ENCODE results near the gene ADCY3.

ADCY3 gene

GRCh38 chr2:24920098-24920808 lies at the start of gene ADCY3:
ADCY3 (minus strand) TSS chr2:24920237; CDS start chr2:24918987, 1,250 bp downstream.
- DNase-seq (ENCODE audit: low spot score), result peak; percentile 48

DNA sequence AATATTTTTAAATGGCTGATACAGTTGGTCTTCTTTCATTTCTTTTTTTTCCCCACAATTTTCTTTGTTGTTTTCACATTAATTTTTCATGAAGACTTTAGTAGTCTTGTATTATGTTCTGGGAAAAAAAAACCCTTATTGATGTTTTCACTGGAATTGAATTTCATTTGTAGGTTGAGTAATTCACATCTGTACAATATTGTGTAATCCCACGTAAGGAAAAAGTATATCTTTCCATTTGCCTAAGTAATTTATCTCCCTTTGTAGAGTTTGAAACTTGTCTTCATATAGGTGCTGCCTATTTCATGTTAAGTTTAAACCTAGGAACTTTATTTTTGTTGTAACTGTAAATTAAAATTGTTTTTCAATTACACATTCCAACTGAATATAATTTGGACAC lies 49.7 kb upstream of the ADCY3 start:
- DNase-seq (ENCODE audit: low spot score), result no peak

DNA sequence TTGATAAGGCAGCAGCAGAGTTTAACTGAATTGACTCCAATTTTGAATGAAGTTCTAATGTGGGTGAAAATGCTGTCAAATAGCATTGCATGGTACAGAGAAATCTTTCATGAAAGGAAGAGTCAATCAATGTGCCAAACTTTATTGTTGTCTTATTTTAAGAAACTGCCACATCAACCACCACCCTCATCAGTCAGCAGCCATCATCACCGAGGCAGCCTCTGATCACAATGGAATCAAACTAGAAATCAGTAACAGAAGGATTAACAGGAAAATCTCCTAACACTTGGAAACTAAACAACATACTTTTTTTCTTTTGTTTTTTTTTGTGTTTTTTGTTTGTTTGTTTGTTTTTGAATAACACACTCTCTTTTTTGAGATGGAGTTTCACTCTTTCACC lies 41.9 kb upstream of the ADCY3 start:
- DNase-seq (ENCODE audit: low spot score), result no peak

DNA sequence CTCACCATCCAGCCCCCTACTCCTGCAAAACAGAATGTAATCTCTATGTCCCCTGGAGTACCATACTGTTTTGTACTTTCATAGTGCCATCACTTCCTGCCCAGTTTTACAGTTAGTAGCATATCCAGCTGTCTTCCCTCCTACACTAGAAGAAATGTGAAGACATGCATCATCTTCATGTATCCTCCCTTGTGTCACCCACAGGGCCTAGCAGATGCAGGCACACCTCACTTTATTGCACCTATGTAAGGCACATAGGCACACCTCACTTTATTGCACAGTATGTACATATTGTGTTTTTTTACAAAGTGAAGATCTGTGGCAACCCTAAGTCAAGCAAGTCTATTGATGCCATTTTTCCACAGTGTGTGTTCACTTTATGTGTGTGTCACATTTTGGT lies 39.7 kb upstream of the ADCY3 start:
- DNase-seq (ENCODE audit: low spot score), result no peak

DNA sequence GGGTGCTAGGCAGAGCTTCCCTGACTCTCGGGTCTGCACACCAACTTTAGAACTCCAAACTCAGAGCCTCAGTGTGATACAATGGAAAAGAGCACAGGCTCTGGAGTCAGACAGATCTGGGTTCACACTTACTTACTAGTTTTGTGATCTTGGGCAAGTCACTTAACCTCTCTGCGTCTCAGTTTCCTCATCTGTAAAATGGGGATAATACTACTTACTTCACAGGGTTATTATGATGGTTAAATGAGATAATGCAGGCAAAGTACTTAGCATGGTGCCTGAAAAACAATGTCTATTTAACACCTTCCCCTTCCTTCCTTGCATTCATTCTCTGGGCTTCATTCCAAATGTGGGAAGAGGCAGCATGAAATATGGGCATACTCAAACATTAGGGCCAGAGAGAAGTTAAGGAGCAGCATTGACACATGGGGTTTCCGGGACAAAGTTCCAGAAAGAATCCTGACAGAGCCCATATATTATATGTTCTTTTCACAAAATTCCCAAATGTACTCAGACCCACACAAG lies 38.4 kb upstream of the ADCY3 start:
- no peak for DNase-seq (ENCODE audit: low spot score)

GRCh38 chr2:24957976-24958375 lies 37.9 kb upstream of the ADCY3 start:
- DNase-seq (ENCODE audit: low spot score), result no peak

GRCh38 chr2:24957221-24957620 lies 37.2 kb upstream of the ADCY3 start:
- no peak for DNase-seq (ENCODE audit: low spot score)

DNA sequence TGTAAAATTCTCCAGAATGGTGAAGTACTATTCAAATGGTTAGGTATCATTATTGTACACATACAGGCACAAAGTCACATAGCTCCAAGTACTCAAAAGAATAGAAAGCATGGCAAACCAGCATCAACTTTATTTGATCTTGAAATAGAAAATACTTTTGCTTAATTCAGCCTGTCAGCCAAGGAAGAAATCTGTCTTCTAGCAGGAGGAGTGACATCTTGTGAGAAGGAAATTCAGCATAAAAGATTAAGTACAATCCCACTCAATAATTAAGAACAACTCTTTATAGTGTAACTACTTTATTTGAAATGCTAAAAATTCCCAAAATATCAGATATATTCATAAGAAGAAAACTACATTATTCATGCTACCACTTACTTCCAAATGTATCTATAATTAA lies 35.9 kb upstream of the ADCY3 start:
- DNase-seq (ENCODE audit: low spot score), result no peak

DNA sequence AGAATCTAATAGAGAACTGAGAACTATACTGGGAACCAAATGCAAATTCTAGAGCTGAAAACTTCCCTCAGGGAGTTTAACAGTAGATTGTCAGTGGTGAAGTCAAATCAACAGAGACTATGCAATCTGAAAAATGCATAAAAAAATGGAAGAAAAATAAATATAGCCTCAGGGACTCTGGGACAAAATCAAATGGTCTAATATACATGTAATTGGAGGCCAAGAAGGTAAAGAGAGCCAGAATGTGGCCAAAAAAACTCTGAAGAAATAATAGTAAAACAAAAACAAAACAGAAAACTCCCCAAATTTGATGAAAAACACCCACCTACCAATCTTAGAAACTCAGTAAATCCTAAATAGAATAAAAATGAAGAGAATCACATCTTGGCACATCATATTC lies 35.2 kb upstream of the ADCY3 start:
- no peak for DNase-seq (ENCODE audit: low spot score)

- DNase-seq (ENCODE audit: low spot score), result no peak
Measured at GRCh38 chr2:24950102-24950501, 30.1 kb upstream of the ADCY3 start.

DNA sequence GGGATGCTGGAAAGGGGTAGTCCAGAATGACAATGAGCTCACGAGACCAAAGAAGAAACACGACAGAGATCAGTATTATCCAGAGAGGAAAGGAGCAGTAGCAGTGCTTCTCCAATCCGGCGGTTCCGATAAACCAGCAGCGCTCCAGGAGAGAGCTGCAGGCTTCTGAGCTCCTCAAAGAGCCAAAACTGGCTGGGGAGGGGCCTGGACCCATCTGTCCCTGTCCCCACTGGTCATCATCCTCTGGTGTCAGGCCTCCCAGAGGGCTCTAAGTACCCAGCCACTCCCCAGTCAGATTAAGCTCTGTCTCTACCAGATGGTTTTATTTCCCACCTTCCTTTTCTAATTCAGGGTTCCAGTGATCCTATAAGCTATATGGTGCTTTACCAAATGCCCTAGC lies 28.5 kb upstream of the ADCY3 start:
- no peak for DNase-seq (ENCODE audit: low spot score)

DNA sequence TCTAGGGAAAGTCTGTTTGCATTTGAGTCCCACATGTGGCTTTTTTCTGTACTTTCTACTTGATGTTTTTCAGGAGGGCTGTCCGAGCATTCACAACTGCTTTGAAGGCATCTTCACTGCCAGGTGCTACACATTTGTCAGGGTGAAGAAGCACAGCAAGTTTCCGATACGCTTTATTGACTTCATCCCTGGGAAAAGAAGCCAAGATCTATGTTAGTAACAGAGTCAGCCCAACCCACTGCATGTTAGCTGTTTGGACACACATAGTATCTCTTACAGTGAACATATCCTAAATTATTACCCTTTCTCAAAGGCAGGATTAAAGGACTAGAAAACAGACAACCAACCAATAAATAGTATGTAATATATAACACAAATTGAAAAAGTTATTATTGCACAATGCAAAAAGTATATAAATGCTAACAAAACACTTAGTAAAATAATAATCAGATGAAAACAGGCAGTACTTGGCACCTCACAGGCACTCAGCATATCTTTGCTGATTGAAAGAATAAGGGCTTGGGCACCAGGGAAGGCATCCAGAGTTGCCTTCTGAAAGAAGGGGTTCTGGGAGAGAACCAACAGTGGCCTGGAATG lies 27.6 kb upstream of the ADCY3 start:
- no peak for DNase-seq (ENCODE audit: low spot score)

DNA sequence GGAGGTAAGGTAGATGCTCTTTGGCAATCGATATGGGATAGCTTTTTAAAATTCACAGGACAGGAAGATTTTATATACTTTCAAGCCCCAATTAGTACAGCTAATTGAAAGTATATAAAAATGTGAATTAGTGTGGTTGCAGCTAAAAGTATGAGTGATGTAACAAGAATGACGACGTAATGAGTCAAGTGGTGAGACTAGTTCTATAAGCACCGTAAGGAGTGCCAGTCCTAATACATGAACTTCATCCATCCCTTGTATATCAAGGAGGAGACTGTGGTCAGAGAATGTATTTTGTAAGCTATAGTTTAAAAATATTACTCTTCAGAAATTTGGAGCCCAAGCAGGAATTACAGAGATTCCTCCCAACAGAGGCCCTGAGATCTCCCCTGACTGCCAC lies 25.9 kb upstream of the ADCY3 start:
- DNase-seq (ENCODE audit: low spot score), result no peak

- no peak for DNase-seq (ENCODE audit: low spot score)
Measured at GRCh38 chr2:24943427-24944053, 23.5 kb upstream of the ADCY3 start.

DNA sequence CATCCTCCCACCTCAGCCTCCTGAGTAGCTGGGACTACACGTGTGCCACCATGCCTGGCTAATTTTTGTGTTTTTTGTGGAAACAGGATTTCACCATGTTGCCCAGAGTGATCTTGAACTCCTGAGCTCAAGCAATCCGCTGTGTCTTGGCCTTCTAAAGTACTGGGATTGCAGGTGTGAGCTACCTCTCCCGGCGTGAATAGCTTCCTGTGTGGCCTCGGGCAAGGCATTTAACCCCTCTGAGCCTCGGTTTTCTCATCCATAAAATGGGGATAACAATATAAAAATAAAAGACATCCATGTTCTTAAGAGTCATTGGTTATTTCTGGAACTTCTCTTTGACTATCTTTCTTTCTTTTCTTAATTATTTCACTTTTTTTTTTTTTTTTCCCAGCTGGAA lies 19.3 kb upstream of the ADCY3 start:
- DNase-seq (ENCODE audit: low spot score), result no peak

DNA sequence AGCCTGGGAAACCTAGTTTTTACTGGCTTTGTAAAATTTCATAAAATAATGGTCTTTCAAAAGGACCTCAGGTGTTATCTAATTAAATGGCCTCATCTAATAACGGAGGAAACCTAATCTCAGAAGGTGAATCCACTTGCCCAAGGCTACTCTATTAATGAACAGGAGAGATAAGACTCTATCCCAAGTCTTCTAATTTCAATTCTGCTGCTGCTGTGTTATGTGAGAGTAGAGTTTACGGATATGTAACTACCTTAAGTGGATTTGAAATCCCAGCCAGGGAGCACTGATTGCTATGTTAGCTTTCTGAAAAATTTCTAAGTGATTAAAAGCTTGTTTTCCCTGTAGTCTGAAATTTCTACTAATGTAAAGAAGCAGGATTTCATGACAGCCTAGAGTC lies 17.2 kb upstream of the ADCY3 start:
- no peak for DNase-seq (ENCODE audit: low spot score)

- DNase-seq (ENCODE audit: low spot score), result no peak
Measured at GRCh38 chr2:24935145-24935544, 15.1 kb upstream of the ADCY3 start.

DNA sequence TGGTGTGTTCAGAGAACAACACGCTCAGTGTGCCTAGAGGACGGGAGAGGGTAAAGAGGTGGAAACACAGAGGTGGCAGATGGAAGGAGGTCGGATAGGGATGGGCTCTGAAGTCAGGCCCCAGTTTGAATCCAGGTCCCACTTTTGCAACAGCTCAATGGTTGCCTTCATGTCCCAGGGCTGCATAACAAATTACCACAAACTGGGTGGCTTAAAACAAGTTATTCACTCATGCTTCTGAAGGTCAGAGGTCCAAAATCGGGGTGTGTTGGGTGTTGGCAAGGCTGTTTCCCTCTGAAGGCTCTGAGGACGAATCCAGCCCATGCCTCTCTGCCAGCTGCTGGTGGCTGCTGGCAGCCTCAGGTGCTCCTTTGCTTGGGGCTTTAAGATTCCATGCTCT lies 12.7 kb upstream of the ADCY3 start:
- no peak for DNase-seq (ENCODE audit: low spot score)

DNA sequence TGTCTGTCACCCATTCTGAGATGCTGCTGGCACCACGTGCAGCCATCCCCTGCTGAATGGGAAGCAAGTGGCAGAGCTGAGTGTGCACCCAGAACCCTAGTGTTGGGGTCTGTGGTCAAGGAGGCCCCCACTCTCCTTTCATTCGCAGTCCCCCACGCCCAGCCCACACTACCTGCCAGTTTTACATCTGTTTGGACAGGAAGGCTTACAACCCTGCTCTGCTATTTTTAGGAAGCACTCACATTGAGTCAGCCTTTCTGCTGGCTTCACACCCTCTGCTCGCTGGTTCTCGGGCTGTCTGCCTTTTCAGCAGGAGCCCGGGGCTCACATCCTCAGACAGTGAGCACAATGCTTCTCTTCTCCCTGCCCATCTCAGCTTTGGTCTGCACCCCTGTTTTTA lies 10.7 kb upstream of the ADCY3 start:
- no peak for DNase-seq (ENCODE audit: low spot score)

- no peak for DNase-seq (ENCODE audit: low spot score)
Measured at GRCh38 chr2:24929230-24929629, 9.2 kb upstream of the ADCY3 start.

DNA sequence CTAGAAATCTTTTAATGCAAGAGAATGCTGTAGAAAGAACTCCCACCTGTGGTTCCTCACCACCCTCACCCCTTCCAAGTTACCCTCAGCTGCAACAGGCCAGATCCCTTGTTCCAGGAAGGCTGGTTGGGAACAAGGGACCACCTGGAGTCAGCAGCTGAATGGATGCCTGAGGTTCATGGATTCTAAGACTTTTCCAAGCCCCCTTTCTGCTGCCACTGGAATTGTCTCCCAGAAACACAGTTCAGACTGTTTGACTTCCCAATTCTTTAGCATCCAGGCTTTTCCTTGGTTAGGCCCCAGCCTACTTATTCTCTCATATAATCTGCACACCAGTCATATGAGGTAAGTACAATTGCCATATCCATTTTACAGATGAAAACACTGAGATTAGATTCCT lies 8.0 kb upstream of the ADCY3 start:
- DNase-seq (ENCODE audit: low spot score), result no peak

DNA sequence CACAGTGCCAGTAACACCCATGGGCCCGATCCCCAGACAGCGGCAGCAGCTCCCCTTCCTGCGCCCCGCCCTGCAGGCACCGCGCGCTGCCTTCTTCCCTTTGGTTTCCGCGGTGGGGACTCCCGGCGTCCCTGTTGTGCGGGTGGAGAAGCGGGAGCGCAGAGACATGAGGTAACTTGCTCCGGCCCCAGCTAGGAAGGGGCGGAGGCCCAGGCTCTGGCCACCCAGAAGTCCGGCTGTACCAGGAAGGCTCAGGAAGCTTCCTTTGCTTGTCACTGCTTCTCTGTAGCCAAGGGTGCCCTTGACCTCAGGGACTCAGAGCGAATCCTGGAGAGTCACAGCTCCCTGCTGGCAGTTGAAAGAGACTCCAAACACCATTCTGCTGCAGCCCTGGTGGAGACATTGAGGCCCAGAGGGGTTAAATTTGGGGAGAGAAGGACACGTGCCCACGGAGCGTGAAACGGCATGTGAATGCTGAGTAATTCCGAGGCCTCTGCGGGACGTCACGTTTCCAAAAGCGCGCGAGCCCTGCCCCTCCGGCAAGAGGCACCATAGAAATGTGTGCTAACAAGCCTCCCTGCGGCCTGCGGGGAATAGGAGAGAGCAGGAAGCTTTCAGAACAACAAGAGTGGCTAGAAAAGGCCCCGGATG lies 6.7 kb upstream of the ADCY3 start:
- no peak for DNase-seq (ENCODE audit: low spot score)

- DNase-seq (ENCODE audit: low spot score), result no peak
Measured at GRCh38 chr2:24926220-24926601, 6.2 kb upstream of the ADCY3 start.
